Epithelial cell of proximal tubule (primary cell): ENCODE measurements around the gene CASP10. TPM values are rescaled to one million over a fixed set of nuclear protein-coding genes. Genes with fewer than 3 reads are reported as not detected.

Source experiments
- DNase-seq: peaks from one replicate; pipeline ENCODE4 v3.0.0-alpha.2; 2011; ENCODE audit warnings: low read depth
- H3K4me3 ChIP-seq: 2 replicates; pipeline ENCODE4 v1.5.1; 2011; ENCODE audit warnings: low read depth, mild to moderate bottlenecking, low read length
- CTCF ChIP-seq: conservative IDR thresholded peaks from 2 replicates; pipeline ENCODE4 v1.5.1; 2012; ENCODE audit warnings: low read depth, mild to moderate bottlenecking, low read length
- total RNA-seq: library from RNA; depleted of rRNA; stranded (reverse); fragments of >200 nt; gene quantifications from 2 replicates; pipeline ENCODE4 v1.2.3, GENCODE V29; 2015

Gene CASP10
- total RNA-seq, 1 donor from 2014 or later = 3.8 TPM

DNA sequence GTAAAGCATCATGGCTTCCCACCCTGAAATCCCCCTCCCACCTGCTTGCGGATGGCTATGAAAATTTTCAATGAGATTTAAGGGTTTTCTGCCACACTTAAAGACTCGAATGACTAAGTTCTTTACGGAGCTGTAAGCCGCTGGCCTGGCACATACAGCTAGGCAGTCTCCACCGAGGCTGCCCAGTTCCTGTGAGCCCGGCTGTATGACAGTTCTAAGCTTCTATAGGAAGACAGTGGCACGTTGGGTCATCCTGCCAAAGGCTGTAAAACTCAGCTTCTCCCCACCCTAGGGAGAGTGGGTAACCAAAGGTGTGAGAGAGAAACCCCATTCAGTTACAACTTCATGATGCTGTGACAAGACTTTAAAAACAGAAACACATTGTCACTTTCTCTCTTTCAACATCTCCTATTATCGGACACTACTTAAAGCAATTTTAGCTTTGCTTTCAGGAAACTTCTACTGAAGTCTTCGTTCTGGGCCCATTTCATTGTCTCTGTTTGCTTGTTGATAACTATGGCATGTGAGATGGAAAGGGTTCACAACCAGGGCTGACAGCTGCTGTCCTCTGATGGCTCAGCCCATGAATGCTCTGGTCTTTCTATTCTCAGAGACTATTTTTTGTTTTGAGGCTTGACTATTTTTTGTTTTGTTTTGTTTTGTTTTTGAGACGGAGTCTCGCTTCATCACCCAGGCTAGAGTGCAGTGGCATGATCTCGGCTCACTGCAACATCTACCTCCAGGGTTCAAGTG is 84.5 kb downstream of the CASP10 start:
- no peak overlapping the region for H3K4me3 ChIP-seq
- TF ChIP-seq CTCF = no peak
- DNase-seq = no peak

GRCh38 chr2:201269764-201270163 is 86.8 kb downstream of the CASP10 start:
- H3K4me3 ChIP-seq = no peak overlapping the region
- no peak for DNase-seq
- no peak for TF ChIP-seq CTCF

- no peak overlapping the region for H3K4me3 ChIP-seq
- no peak for DNase-seq
- TF ChIP-seq CTCF = peak; percentile 17
Measured at GRCh38 chr2:201270293-201271001, 87.5 kb downstream of the CASP10 start.

- no peak overlapping the region for H3K4me3 ChIP-seq
- DNase-seq = no peak
- no peak for TF ChIP-seq CTCF
Measured at GRCh38 chr2:201271917-201272316, 89.0 kb downstream of the CASP10 start.

DNA sequence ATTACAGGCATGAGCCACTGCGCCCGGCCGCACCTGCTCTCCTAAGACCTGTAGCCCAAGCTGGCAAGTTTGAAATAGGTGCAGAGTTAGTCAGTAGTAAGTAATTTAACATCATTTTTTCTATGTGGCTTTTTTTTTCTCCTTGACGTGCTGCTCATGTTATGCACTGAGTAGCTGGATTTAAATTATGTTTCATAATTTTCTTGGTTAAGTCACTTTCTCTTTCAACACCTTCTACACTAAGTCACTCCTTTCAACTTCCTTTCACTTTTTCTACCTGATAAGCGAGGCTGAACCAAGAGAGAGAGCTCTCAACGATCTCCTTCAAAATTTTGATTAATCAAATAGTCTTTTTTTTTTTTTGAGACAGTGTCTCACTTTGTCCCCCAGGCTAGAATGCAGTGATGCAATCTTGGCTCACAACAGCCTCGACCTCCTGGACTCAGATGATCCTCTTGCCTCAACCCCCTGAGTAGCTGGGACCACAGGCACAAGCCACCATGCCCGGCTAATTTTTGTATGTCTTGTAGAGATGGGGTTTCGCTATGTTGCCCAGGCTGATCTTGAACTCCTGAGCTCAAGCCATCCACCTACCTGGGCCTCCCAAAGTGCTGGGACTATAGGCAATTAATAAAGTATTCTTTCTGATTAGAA is 90.5 kb downstream of the CASP10 start:
- no peak overlapping the region for H3K4me3 ChIP-seq
- no peak for DNase-seq
- TF ChIP-seq CTCF = no peak

DNA sequence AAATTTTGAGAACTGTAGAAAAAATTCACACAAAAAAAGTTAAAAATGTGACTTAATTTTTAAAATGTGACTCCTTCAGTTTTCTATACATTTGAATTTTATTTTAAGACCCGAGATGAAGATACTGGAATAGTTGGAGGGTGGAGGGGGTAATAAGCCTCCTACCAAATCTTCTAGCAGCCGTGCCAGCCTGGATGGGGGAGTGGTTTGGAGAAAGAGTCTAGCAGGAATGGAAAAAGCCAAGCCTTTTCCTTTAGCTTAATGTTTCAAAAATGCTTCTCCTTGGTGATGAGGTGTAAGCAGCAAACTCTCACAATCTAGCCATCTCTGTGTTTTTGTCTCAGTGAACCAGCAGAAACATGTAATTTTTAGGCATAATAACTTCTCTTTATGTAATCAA is 92.1 kb downstream of the CASP10 start:
- TF ChIP-seq CTCF = no peak
- H3K4me3 ChIP-seq = no peak overlapping the region
- no peak for DNase-seq
